Fibroblast of mammary gland (primary cell): Measurements from ENCODE around the gene P2RY1.

Experiments
- DNase-seq: peaks from one replicate; pipeline ENCODE4 v3.0.0-alpha.2; 2010; ENCODE audit warnings: low read depth
- H3K4me3 ChIP-seq: 2 replicates; pipeline ENCODE4 v1.5.1; 2011; ENCODE audit warnings: low read depth, mild to moderate bottlenecking, low read length, moderate library complexity; ENCODE audit not compliant: control insufficient read depth
- TF ChIP-seq, protein P1 (sequence below): conservative IDR thresholded peaks from 2 replicates; pipeline ENCODE4 v1.5.1; 2011; ENCODE audit warnings: low read depth, low read length, inconsistent platforms; ENCODE audit not compliant: control insufficient read depth, insufficient read depth

The P2RY1 gene

DNA sequence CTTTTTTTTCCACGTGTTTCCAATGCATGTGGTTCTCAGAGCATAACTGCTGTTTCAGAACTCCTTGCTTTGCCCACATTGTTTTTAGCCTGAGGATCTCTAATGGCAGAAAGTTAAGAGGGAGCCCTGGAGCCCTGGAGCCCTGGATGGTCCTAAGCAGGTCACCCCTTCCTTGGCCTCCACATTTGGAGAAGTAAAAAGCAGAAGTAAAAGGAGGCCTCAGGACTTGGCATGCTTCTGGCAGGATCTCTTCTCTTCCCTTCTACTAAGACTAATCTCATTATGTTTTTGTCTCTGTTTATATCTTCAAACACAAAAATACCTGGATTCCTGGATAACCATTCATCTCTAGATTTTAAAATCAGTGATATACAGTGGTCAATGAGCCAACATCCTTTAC lies 50.1 kb downstream of the P2RY1 start:
- no peak for DNase-seq
- no peak overlapping the region for H3K4me3 ChIP-seq
- TF ChIP-seq, protein P1, sequence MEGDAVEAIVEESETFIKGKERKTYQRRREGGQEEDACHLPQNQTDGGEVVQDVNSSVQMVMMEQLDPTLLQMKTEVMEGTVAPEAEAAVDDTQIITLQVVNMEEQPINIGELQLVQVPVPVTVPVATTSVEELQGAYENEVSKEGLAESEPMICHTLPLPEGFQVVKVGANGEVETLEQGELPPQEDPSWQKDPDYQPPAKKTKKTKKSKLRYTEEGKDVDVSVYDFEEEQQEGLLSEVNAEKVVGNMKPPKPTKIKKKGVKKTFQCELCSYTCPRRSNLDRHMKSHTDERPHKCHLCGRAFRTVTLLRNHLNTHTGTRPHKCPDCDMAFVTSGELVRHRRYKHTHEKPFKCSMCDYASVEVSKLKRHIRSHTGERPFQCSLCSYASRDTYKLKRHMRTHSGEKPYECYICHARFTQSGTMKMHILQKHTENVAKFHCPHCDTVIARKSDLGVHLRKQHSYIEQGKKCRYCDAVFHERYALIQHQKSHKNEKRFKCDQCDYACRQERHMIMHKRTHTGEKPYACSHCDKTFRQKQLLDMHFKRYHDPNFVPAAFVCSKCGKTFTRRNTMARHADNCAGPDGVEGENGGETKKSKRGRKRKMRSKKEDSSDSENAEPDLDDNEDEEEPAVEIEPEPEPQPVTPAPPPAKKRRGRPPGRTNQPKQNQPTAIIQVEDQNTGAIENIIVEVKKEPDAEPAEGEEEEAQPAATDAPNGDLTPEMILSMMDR: no peak
